NB4 (cell line): ENCODE measurements around the gene RELCH.

Source experiments
- DNase-seq: peaks from one replicate; pipeline ENCODE4 v3.0.0; 2010; ENCODE audit warnings: low read depth
- H3K4me3 ChIP-seq: one replicate; pipeline ENCODE4 v1.5.1; 2011; ENCODE audit warnings: mild to moderate bottlenecking, low read depth, low read length, moderate library complexity
- CTCF ChIP-seq: IDR thresholded peaks from one replicate; pipeline ENCODE4 v1.5.1; 2012; ENCODE audit warnings: low read depth, low read length
- MAX ChIP-seq: IDR thresholded peaks from 2 replicates; pipeline ENCODE4 v1.6.1; 2011; ENCODE audit warnings: low read depth, low read length
- MYC ChIP-seq: IDR thresholded peaks from 2 replicates; pipeline ENCODE4 v1.6.1; 2011; ENCODE audit warnings: low read depth, low read length
- POLR2A ChIP-seq: IDR thresholded peaks from 2 replicates; pipeline ENCODE4 v1.6.1; 2011; ENCODE audit warnings: mild to moderate bottlenecking; ENCODE audit not compliant: insufficient read length; ENCODE audit errors: extremely low read depth

RELCH gene

GRCh38 chr18:62236252-62236651 is 49.2 kb downstream of the RELCH start:
- no peak for TF ChIP-seq CTCF
- no peak for TF ChIP-seq POLR2A
- no peak for TF ChIP-seq MAX
- TF ChIP-seq MYC = no peak

GRCh38 chr18:62239475-62239874 is 52.4 kb downstream of the RELCH start:
- no peak overlapping the region for H3K4me3 ChIP-seq
- TF ChIP-seq MAX = no peak
- no peak for TF ChIP-seq MYC
- no peak for TF ChIP-seq POLR2A
- TF ChIP-seq CTCF = no peak
- DNase-seq = no peak

More at GRCh38 chr18:62236252-62236651, 49.2 kb downstream of the RELCH start:
- no peak for DNase-seq
- no peak overlapping the region for H3K4me3 ChIP-seq

GRCh38 chr18:62242955-62243354 is 55.9 kb downstream of the RELCH start:
- TF ChIP-seq MYC (no peak), POLR2A (no peak), MAX (no peak), CTCF (no peak)
- DNase-seq = no peak

GRCh38 chr18:62245177-62245576 is 58.1 kb downstream of the RELCH start:
- DNase-seq = no peak
- TF ChIP-seq MAX (no peak), POLR2A (no peak)
- no peak overlapping the region for H3K4me3 ChIP-seq

More at GRCh38 chr18:62242955-62243354, 55.9 kb downstream of the RELCH start:
- no peak overlapping the region for H3K4me3 ChIP-seq

GRCh38 chr18:62245699-62246098 is 58.6 kb downstream of the RELCH start:
- no peak for DNase-seq

GRCh38 chr18:62248313-62248712 is 61.3 kb downstream of the RELCH start:
- no peak for DNase-seq

More at GRCh38 chr18:62245699-62246098, 58.6 kb downstream of the RELCH start:
- TF ChIP-seq MYC = no peak
- no peak for TF ChIP-seq POLR2A
- no peak overlapping the region for H3K4me3 ChIP-seq

More at GRCh38 chr18:62248313-62248712, 61.3 kb downstream of the RELCH start:
- no peak for TF ChIP-seq MAX
- TF ChIP-seq CTCF = no peak
- no peak for TF ChIP-seq POLR2A
- no peak for TF ChIP-seq MYC
- H3K4me3 ChIP-seq = no peak overlapping the region
